GM12801 (cell line): ENCODE measurements around the gene DGCR2.

Experiments used
- TF ChIP-seq, protein P1 (sequence below): IDR thresholded peaks from one replicate; pipeline ENCODE4 v1.5.1; 2011; ENCODE audit warnings: control low read depth; ENCODE audit not compliant: insufficient read length; ENCODE audit errors: extremely low read depth

The DGCR2 gene

DNA sequence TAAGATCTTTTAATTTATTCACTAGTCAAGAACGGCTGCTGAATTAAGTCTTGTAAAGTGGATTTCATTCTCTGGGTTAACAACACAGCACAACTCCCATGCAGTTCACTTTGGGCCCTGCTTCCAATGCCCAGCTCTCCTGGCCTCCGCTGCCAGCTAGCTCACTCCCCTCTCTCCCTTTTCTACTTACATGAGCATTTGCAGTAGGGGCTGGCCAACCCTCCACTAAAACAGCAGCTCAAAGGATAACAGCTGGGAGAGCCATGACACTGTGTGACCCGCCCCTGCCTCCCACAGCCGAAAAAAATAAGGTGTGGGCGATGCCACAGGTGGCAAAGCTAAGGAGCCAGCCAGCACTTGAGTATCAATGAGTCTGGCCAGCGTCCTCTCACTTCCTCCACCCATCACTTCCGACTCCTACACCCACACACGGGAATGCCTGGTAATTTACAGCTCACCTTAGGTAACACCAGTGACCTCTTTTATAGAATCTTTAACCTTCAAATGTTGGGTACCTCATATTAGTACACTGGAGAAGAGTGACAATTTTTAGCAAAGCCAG is 56.8 kb downstream of the DGCR2 start:
- TF ChIP-seq, protein P1, sequence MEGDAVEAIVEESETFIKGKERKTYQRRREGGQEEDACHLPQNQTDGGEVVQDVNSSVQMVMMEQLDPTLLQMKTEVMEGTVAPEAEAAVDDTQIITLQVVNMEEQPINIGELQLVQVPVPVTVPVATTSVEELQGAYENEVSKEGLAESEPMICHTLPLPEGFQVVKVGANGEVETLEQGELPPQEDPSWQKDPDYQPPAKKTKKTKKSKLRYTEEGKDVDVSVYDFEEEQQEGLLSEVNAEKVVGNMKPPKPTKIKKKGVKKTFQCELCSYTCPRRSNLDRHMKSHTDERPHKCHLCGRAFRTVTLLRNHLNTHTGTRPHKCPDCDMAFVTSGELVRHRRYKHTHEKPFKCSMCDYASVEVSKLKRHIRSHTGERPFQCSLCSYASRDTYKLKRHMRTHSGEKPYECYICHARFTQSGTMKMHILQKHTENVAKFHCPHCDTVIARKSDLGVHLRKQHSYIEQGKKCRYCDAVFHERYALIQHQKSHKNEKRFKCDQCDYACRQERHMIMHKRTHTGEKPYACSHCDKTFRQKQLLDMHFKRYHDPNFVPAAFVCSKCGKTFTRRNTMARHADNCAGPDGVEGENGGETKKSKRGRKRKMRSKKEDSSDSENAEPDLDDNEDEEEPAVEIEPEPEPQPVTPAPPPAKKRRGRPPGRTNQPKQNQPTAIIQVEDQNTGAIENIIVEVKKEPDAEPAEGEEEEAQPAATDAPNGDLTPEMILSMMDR: no peak

DNA sequence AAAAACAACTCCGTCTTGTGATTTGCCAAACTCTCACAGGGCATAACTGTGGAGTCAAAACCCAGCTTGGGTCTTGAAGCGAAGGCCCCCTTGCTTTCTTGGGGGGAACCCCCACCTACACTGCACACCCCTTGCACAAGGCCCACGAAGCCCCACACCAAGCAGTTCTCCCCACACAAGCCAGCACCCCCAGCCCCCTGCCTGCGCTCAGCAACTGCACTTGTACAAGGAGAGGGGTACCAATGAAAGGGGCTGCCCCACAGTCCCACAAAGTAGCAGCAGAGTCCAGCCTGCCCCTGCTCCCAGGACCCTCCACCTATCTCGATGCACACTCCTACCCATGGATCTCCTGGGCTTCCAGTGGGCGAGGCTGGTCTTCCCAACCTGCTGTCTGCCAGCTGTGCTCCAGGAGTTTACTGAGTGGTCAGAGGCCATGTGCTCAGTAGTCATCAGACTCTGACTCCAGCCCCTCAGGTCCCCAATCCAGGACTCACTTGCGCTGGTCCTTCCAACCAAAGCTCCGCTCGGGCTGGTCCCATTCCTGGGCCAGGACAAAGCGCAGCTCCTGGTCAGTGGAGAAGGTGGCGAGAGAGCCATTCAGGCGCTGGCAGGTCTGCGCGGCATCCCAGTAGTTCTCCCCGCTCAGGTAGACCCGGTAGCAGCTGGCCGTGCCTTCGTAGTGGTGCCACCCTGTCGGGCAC is 57.7 kb downstream of the DGCR2 start:
- TF ChIP-seq, protein P1: no peak

DNA sequence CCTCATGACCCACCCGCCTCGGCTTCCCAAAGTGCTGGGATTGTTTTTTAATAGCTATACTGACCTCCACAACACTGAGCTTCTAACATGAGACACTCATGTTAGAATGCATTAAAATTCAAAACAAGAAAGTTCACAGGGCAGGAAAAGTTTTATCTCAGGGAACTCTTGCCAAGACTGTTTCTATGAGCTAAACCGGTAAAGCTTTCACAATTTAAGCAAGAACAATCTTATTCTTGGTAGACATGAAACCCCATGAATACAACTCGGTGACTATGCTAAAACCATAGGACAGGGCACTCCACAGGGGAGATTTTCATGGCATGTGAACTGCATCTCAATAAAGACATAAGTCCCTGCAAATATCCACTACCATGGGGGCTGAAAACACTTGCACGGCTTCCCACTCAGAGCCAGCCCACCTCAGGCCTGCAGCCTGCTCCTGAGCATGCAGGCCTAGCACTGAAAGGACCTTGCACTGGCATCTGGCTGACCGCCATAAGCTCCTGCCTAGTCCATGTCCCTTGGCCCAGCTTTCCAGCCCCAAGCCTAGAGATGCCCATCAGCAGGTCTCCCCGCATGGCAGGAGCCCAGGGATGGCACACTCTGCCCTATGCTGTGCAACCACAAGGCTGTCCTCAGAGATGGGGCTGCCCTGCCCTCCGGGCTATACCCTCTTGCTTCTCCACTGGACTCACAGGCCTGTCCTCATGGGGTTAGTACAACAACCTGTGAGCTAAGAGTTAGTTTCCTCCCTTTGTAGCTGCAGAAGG is 58.4 kb downstream of the DGCR2 start:
- TF ChIP-seq, protein P1: no peak

DNA sequence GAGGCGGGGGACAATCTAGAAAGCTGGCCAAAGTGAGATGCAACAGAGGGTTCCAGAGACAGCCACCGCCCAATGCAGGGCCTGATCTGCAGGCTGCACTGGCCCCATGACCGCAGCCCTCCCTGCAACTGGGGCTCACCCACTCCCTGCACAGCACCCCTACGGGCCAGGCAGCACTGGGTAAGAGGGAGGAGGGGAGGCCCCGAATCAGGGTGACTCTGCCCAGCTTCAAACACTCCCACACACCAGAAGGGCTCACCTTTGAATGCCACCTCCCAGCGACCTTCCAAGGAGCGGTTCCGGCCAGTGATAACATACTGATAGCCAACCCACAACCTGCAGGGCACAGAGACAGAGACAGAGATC is 59.3 kb downstream of the DGCR2 start:
- TF ChIP-seq, protein P1: no peak

DNA sequence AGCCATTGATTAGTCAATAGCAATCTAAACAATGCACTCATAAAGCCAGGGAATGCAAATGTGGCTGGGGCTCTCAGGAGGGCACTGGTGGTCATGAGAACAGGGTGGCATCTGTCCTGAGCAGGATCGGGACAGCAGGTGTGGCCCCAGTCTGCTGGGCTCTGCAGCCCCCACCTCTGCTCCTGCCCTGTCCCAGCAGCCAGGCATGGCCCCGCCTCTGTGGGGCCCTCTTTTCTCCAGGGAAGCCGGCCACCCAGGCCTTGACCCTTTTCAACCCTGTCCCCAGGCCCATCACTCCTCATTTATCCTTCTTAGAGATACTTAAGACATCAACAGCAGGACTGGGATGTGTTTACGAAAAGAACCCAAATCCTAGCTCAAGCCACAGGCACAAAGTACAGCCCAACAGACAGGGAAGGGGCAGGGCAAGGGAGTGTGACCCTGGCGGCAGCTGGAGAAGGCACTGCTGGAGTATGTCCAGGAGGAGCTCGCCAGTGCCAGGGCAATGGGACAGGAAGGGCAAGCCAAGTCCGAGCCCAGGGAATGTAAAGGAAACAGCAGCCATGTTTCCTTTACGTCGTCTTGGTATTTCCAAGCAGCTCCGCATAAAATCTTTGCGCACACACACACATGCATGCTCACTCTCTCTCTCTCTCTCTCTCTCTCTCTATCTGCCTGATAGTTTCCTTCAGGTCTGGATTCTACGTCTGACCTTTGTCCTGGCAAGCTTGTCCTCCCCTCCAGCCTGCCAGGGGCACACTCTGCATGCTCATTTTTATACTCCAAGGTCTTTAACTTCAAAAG is 59.9 kb downstream of the DGCR2 start:
- TF ChIP-seq, protein P1: no peak

DNA sequence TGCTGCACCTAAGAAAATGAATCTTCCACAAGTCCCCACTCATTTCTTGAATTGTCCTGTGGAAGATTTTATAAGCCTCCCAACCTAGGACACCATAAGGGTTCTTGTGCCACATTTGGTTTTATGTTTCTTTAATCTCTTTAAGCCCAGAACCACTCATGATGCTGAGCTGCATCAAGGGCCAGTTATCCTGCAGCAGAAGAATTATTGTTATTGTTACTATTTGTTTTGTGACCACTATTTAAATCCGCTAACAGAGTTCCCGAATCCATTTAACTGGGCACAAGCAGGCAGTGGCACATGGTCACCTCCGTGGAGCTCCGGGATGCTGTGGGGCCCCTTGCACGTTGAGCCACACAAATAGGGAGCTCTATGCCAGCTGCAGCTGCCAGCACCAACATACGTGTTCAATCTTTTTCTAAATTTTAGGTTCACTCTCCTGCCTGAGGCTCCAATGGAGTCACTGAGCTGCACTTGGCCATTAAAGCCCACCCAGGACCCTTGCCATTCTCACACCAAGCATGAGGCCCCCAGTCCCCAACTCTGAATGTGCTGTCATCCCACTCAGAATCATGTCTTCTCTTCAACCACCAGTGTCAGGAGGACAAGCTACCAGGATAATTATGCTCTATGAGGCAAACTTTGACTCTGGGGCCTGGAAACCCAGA is 60.6 kb downstream of the DGCR2 start:
- TF ChIP-seq, protein P1: no peak
